Dendritic cell treated with granulocyte-macrophage colony-stimulating factor and Interleukin-4, amounts not matched to agents 40 ng/mL and 50 ng/mL, for 4 days (primary cell): ENCODE results near the gene EYS.

ENCODE experiments used
- H3K27ac Mint-ChIP-seq: one replicate; pipeline ENCODE4 v1.8.0; 2022; ENCODE audit warnings: mild to moderate bottlenecking, mixed read lengths
- H3K27me3 Mint-ChIP-seq: one replicate; pipeline ENCODE4 v1.8.0; 2022; ENCODE audit warnings: mild to moderate bottlenecking, mixed read lengths
- H3K36me3 Mint-ChIP-seq: one replicate; pipeline ENCODE4 v1.8.0; 2022; ENCODE audit warnings: low read depth, mixed read lengths
- H3K4me1 Mint-ChIP-seq: one replicate; pipeline ENCODE4 v1.8.0; 2022; ENCODE audit warnings: low read depth, mixed read lengths
- H3K4me3 Mint-ChIP-seq: one replicate; pipeline ENCODE4 v1.8.0; 2022; ENCODE audit warnings: mild to moderate bottlenecking, moderate library complexity, mixed read lengths
- H3K9me3 Mint-ChIP-seq: one replicate; pipeline ENCODE4 v1.8.0; 2022; ENCODE audit warnings: mixed read lengths
- intact Hi-C: fragments of 100-400 bp; cut with micrococcal nuclease; formaldehyde crosslinking; loops from one replicate; pipeline ENCODE4 v1.15.0; 2022

EYS gene

GRCh38 chr6:64083261-64083660, 1623.8 kb downstream of the EYS start:
- Mint-ChIP-seq H3K36me3 (no peaks in the 10 kb centered on the region), H3K27me3 (no peaks in the 10 kb centered on the region), H3K9me3 (peaks cover 26% of the 10 kb centered on the region), H3K4me1 (no peaks in the 10 kb centered on the region), H3K4me3 (no peak overlapping the region), H3K27ac (no peak overlapping the region)
- intact Hi-C loops = no loop called here

- Mint-ChIP-seq H3K9me3 (peaks cover 24% of the 10 kb centered on the region), H3K36me3 (no peaks in the 10 kb centered on the region), H3K4me1 (no peaks in the 10 kb centered on the region), H3K27me3 (no peaks in the 10 kb centered on the region), H3K4me3 (no peak overlapping the region), H3K27ac (no peak overlapping the region)
- intact Hi-C loops = no loop called here
Observed at GRCh38 chr6:64081453-64081852, 1625.6 kb downstream of the EYS start.

- Mint-ChIP-seq H3K4me3 (no peak overlapping the region), H3K4me1 (no peaks in the 10 kb centered on the region), H3K36me3 (no peaks in the 10 kb centered on the region), H3K27me3 (no peaks in the 10 kb centered on the region), H3K9me3 (peaks cover 8% of the 10 kb centered on the region), H3K27ac (no peak overlapping the region)
- intact Hi-C loops = no loop called here
Observed at GRCh38 chr6:64074981-64075380, 1632.0 kb downstream of the EYS start.

- Mint-ChIP-seq H3K9me3 (no peaks in the 10 kb centered on the region), H3K36me3 (no peaks in the 10 kb centered on the region), H3K4me3 (no peak overlapping the region), H3K27me3 (no peaks in the 10 kb centered on the region), H3K4me1 (no peaks in the 10 kb centered on the region), H3K27ac (no peak overlapping the region)
- intact Hi-C loops = no loop called here
Observed at GRCh38 chr6:64072686-64073085, 1634.3 kb downstream of the EYS start.

- H3K4me3 Mint-ChIP-seq = no peak overlapping the region
- no peaks in the 10 kb centered on the region for H3K36me3 Mint-ChIP-seq
- no peak overlapping the region for H3K27ac Mint-ChIP-seq
- H3K9me3 Mint-ChIP-seq = peaks cover 11% of the 10 kb centered on the region
- no peaks in the 10 kb centered on the region for H3K27me3 Mint-ChIP-seq
- no peaks in the 10 kb centered on the region for H3K4me1 Mint-ChIP-seq
- intact Hi-C loops = no loop called here
Observed at GRCh38 chr6:64064919-64065318, 1642.1 kb downstream of the EYS start.

GRCh38 chr6:64062960-64063683, 1643.9 kb downstream of the EYS start:
- intact Hi-C loops = no loop called here
- Mint-ChIP-seq H3K27ac (no peak overlapping the region), H3K4me1 (no peaks in the 10 kb centered on the region), H3K36me3 (no peaks in the 10 kb centered on the region), H3K9me3 (peaks cover 11% of the 10 kb centered on the region), H3K4me3 (no peak overlapping the region), H3K27me3 (no peaks in the 10 kb centered on the region)

GRCh38 chr6:64054861-64055260, 1652.2 kb downstream of the EYS start:
- H3K9me3 Mint-ChIP-seq = no peaks in the 10 kb centered on the region
- intact Hi-C loops = no loop called here
- H3K4me3 Mint-ChIP-seq = no peak overlapping the region
- no peak overlapping the region for H3K27ac Mint-ChIP-seq
- H3K27me3 Mint-ChIP-seq = no peaks in the 10 kb centered on the region
- no peaks in the 10 kb centered on the region for H3K36me3 Mint-ChIP-seq
- no peaks in the 10 kb centered on the region for H3K4me1 Mint-ChIP-seq

GRCh38 chr6:64050590-64050989, 1656.4 kb downstream of the EYS start:
- Mint-ChIP-seq H3K4me3 (no peak overlapping the region), H3K9me3 (no peaks in the 10 kb centered on the region), H3K27me3 (no peaks in the 10 kb centered on the region), H3K27ac (no peak overlapping the region), H3K4me1 (no peaks in the 10 kb centered on the region), H3K36me3 (no peaks in the 10 kb centered on the region)
- intact Hi-C loops = no loop called here

GRCh38 chr6:64049736-64050135, 1657.3 kb downstream of the EYS start:
- Mint-ChIP-seq H3K4me1 (no peaks in the 10 kb centered on the region), H3K9me3 (no peaks in the 10 kb centered on the region), H3K36me3 (no peaks in the 10 kb centered on the region), H3K27me3 (no peaks in the 10 kb centered on the region), H3K27ac (no peak overlapping the region), H3K4me3 (no peak overlapping the region)
- intact Hi-C loops = no loop called here

GRCh38 chr6:64046746-64047208, 1660.2 kb downstream of the EYS start:
- H3K27me3 Mint-ChIP-seq = no peaks in the 10 kb centered on the region
- H3K36me3 Mint-ChIP-seq = no peaks in the 10 kb centered on the region
- no peak overlapping the region for H3K27ac Mint-ChIP-seq
- no peaks in the 10 kb centered on the region for H3K9me3 Mint-ChIP-seq
- intact Hi-C loops = no loop called here
- H3K4me3 Mint-ChIP-seq = no peak overlapping the region
- H3K4me1 Mint-ChIP-seq = no peaks in the 10 kb centered on the region

GRCh38 chr6:64041373-64041772, 1665.7 kb downstream of the EYS start:
- H3K27ac Mint-ChIP-seq = no peak overlapping the region
- intact Hi-C loops = no loop called here
- no peaks in the 10 kb centered on the region for H3K4me1 Mint-ChIP-seq
- no peaks in the 10 kb centered on the region for H3K36me3 Mint-ChIP-seq
- no peak overlapping the region for H3K4me3 Mint-ChIP-seq
- no peaks in the 10 kb centered on the region for H3K9me3 Mint-ChIP-seq
- H3K27me3 Mint-ChIP-seq = no peaks in the 10 kb centered on the region

GRCh38 chr6:64040113-64040512, 1666.9 kb downstream of the EYS start:
- no peak overlapping the region for H3K4me3 Mint-ChIP-seq
- no peaks in the 10 kb centered on the region for H3K27me3 Mint-ChIP-seq
- H3K4me1 Mint-ChIP-seq = no peaks in the 10 kb centered on the region
- no peaks in the 10 kb centered on the region for H3K36me3 Mint-ChIP-seq
- intact Hi-C loops = no loop called here
- no peaks in the 10 kb centered on the region for H3K9me3 Mint-ChIP-seq
- no peak overlapping the region for H3K27ac Mint-ChIP-seq

GRCh38 chr6:64037427-64037826, 1669.6 kb downstream of the EYS start:
- Mint-ChIP-seq H3K4me1 (no peaks in the 10 kb centered on the region), H3K27ac (no peak overlapping the region), H3K4me3 (no peak overlapping the region), H3K9me3 (no peaks in the 10 kb centered on the region), H3K36me3 (no peaks in the 10 kb centered on the region), H3K27me3 (no peaks in the 10 kb centered on the region)
- intact Hi-C loops = no loop called here

GRCh38 chr6:64034910-64035655, 1671.9 kb downstream of the EYS start:
- no peaks in the 10 kb centered on the region for H3K27me3 Mint-ChIP-seq
- intact Hi-C loops = no loop called here
- H3K36me3 Mint-ChIP-seq = no peaks in the 10 kb centered on the region
- H3K4me3 Mint-ChIP-seq = no peak overlapping the region
- H3K9me3 Mint-ChIP-seq = peaks cover 16% of the 10 kb centered on the region
- no peak overlapping the region for H3K27ac Mint-ChIP-seq
- no peaks in the 10 kb centered on the region for H3K4me1 Mint-ChIP-seq
